Measurements from ENCODE around the gene TECTA. TPM values are rescaled to one million over a fixed set of nuclear protein-coding genes. Genes with fewer than 3 reads are reported as not detected.
"Not testable (repeated sequence)": the region's sequence is repeated elsewhere in the genome, so short reads cannot be mapped to it uniquely, and the experiment has no call there.

Gene TECTA
- total RNA-seq, 2 experiments from 2014 or later: 0.23 to 0.30 TPM

DNA sequence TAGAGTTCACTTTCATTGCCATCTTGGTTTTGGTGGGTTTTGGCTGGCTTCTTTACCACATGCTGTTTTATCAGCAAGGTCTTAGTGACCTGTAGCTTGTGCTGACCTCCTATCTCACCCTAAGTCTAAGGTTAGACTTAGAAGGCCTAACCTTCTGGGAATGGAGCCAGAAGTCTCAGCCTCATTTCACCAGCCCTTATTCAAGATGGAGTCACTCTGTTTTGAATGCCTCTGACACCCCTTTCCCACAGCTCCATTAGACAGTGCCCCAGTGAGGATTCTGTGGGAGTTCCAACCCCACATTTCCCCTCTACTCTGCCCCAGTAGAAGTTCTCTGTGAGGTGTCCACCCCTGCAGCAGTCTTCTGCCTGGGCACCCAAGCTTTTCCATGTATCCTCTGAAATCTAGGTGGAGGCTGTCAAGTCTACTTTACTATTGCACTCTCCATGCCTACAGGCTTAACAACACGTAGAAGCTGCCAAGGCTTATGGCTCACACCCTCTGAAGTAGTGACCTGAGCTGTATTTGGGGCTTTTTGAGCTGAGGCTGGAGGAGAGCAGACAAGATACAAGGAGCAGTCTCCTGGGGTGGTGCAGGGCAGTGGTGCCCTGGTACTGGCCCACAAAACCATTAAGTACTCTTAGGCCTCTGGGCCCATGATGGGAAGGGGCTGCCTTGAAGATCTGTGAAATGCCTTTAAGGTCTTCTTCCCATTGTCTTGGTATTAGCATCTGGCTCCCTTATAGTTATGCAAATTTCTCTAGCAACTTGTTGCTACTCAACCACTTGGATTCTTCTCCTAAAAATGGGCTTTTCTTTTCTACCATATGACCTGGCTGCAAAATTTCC is 125.6 kb downstream of the TECTA start:
- Mint-ChIP-seq H3K9me3 (no peaks in the 10 kb centered on the region), H3K27me3 (peaks cover 29% of the 10 kb centered on the region), H3K27ac (no peak overlapping the region), H3K4me3 (no peak overlapping the region), H3K4me1 (no peaks in the 10 kb centered on the region), H3K36me3 (no peaks in the 10 kb centered on the region)
- POLR2A ChIA-PET: no interaction called here
- ATAC-seq (ENCODE audit: low read depth) (no peak), DNase-seq (no peak)

- ATAC-seq (ENCODE audit: low read depth) (no peak), DNase-seq (no peak)
- H3K4me1 Mint-ChIP-seq: no peaks in the 10 kb centered on the region
- peaks cover 43% of the 10 kb centered on the region for H3K27me3 Mint-ChIP-seq
- H3K4me3 Mint-ChIP-seq: no peak overlapping the region
- POLR2A ChIA-PET: no interaction called here
- H3K36me3 Mint-ChIP-seq: no peaks in the 10 kb centered on the region
- no peak overlapping the region for H3K27ac Mint-ChIP-seq
- H3K9me3 Mint-ChIP-seq: no peaks in the 10 kb centered on the region
Measured at GRCh38 chr11:121228851-121229250, 127.8 kb downstream of the TECTA start.

- POLR2A ChIA-PET: no interaction called here
- H3K36me3 Mint-ChIP-seq: no peaks in the 10 kb centered on the region
- no peaks in the 10 kb centered on the region for H3K4me1 Mint-ChIP-seq
Measured at GRCh38 chr11:121229495-121230215, 128.6 kb downstream of the TECTA start.

GRCh38 chr11:121231576-121232278 is 130.7 kb downstream of the TECTA start:
- Mint-ChIP-seq H3K4me3 (no peak overlapping the region), H3K27me3 (peaks cover 49% of the 10 kb centered on the region), H3K27ac (no peak overlapping the region), H3K4me1 (peaks cover 12% of the 10 kb centered on the region), H3K36me3 (no peaks in the 10 kb centered on the region), H3K9me3 (no peaks in the 10 kb centered on the region)
- DNase-seq (no peak), ATAC-seq (ENCODE audit: low read depth) (no peak)
- POLR2A ChIA-PET: no interaction called here

More at GRCh38 chr11:121229495-121230215, 128.6 kb downstream of the TECTA start:
- H3K4me3 Mint-ChIP-seq: no peak overlapping the region
- peaks cover 49% of the 10 kb centered on the region for H3K27me3 Mint-ChIP-seq
- H3K9me3 Mint-ChIP-seq: no peaks in the 10 kb centered on the region
- DNase-seq: no peak
- ATAC-seq (ENCODE audit: low read depth): no peak
- H3K27ac Mint-ChIP-seq: no peak overlapping the region

GRCh38 chr11:121235057-121235456 is 134.0 kb downstream of the TECTA start:
- H3K4me3 Mint-ChIP-seq: no peak overlapping the region
- no peaks in the 10 kb centered on the region for H3K36me3 Mint-ChIP-seq
- H3K9me3 Mint-ChIP-seq: no peaks in the 10 kb centered on the region
- no peak for DNase-seq
- POLR2A ChIA-PET: interaction anchor here (0.6 kb wide), 1 partner anchor 92 kb away, joined by 3 read pairs; no protein-coding TSS in a partner anchor
- peaks cover 24% of the 10 kb centered on the region for H3K4me1 Mint-ChIP-seq
- H3K27ac Mint-ChIP-seq: no peak overlapping the region
- H3K27me3 Mint-ChIP-seq: peaks cover 36% of the 10 kb centered on the region
- ATAC-seq (ENCODE audit: low read depth): no peak

- Mint-ChIP-seq H3K27ac (no peak overlapping the region), H3K4me1 (peaks cover 24% of the 10 kb centered on the region), H3K9me3 (no peaks in the 10 kb centered on the region), H3K36me3 (no peaks in the 10 kb centered on the region), H3K27me3 (peaks cover 30% of the 10 kb centered on the region), H3K4me3 (peak overlapping the region; percentile 24)
- POLR2A ChIA-PET: no interaction called here
- DNase-seq (no peak), ATAC-seq (ENCODE audit: low read depth) (no peak)
Measured at GRCh38 chr11:121236115-121237001, 135.3 kb downstream of the TECTA start.

DNA sequence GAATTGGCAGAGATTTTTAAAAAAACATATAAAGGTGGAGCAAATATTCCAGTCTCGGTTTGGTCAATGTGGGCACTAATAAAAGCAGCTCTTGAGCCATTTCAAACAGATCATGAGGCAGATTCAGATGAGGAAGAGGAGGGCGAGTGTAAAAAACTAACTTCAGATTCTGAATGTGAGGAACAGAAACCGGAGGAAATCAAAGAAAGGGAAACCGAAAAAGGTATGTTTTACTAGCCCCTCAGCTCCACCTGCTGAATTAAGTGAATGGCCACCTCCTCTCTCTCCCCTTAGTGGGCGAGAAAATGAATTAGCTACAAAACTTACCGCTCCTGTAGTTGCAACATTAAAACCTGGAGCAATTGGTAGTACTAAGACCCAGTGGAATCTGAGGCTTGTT is 136.2 kb downstream of the TECTA start:
- ATAC-seq (ENCODE audit: low read depth); H3K9me3 Mint-ChIP-seq; DNase-seq; H3K36me3 Mint-ChIP-seq; POLR2A ChIA-PET; H3K27ac Mint-ChIP-seq: not testable (repeated sequence)
- Mint-ChIP-seq H3K4me3 (peak overlapping the region; percentile 5), H3K4me1 (peaks cover 24% of the 10 kb centered on the region), H3K27me3 (peaks cover 24% of the 10 kb centered on the region)

DNA sequence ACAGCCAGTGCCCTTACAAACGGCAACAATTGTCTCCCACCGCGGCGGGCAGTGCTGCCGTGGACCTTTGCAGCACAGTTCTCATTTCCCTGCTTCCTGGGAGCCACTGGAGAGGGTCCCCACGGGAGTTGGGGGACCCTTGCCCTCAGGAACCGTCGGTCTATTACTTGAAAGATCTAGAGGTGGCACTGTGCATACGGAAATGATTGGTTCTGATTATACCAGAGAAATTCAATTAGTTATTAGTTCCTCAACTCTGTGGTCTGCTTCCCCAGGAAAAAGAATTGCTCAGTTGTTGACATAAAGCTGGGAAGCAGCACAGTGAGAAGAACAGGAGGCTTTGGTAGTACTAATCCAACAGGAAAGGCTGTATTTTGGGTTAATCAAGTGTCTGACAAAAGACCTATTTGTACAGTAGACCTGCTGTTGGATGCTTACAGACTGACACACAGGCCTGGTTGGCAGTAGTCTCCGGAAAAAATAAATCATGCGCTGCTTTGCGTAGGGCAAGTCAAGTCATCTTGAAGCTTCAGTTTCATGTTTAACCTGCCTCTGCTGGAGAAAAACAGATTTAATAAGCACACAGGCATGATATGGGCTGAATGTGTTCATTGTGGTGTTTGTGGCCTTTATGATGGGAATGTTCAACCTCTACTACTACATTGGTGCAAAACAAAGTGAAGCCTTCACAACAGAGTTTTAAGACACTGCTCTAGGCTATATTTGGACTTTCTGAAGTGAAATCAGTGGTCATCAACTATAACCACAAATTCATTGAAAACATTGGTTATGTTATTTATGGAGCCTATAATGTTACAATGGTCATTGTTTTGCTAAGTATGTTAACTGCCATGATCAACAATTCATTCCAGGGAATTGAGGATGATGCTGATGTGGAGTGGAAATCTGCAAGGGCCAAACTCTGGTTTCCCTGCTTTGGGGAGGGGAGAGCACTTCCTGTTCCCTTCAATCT is 136.9 kb downstream of the TECTA start:
- DNase-seq: no peak
- no peak overlapping the region for H3K27ac Mint-ChIP-seq
- H3K36me3 Mint-ChIP-seq: no peaks in the 10 kb centered on the region
- ATAC-seq (ENCODE audit: low read depth): no peak
- peaks cover 24% of the 10 kb centered on the region for H3K4me1 Mint-ChIP-seq
- POLR2A ChIA-PET: no interaction called here
- H3K27me3 Mint-ChIP-seq: peaks cover 25% of the 10 kb centered on the region
- H3K9me3 Mint-ChIP-seq: no peaks in the 10 kb centered on the region
- H3K4me3 Mint-ChIP-seq: no peak overlapping the region

DNA sequence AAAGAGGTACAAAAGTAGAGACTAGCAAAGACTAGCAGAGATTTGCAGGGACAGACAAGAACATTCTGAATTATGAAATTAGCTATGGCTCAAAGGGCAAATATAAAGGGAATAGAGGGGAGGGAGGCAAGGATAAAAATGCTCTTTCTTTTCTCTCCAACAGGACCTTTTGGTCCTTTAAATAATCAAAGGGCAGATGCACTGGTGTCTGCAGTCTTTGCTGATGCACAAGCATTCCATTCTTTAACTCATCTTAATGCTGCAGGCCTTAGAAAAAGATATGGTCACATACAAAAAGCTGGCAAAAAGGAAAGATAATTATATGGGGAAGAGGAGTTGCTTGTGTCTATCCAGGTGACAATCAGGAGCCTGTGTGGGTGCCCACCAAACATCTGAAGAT is 137.9 kb downstream of the TECTA start:
- no peak overlapping the region for H3K4me3 Mint-ChIP-seq
- H3K9me3 Mint-ChIP-seq: no peaks in the 10 kb centered on the region
- DNase-seq (no peak), ATAC-seq (ENCODE audit: low read depth) (no peak)
- H3K27ac Mint-ChIP-seq: no peak overlapping the region
- peaks cover 24% of the 10 kb centered on the region for H3K27me3 Mint-ChIP-seq
- POLR2A ChIA-PET: no interaction called here
- H3K4me1 Mint-ChIP-seq: peaks cover 24% of the 10 kb centered on the region
- H3K36me3 Mint-ChIP-seq: no peaks in the 10 kb centered on the region

- H3K4me3 Mint-ChIP-seq; DNase-seq; ATAC-seq (ENCODE audit: low read depth); H3K9me3 Mint-ChIP-seq; POLR2A ChIA-PET; H3K36me3 Mint-ChIP-seq; H3K27ac Mint-ChIP-seq: not testable (repeated sequence)
- peaks cover 24% of the 10 kb centered on the region for H3K4me1 Mint-ChIP-seq
- H3K27me3 Mint-ChIP-seq: peaks cover 16% of the 10 kb centered on the region
Measured at GRCh38 chr11:121240001-121240400, 139.0 kb downstream of the TECTA start.

DNA sequence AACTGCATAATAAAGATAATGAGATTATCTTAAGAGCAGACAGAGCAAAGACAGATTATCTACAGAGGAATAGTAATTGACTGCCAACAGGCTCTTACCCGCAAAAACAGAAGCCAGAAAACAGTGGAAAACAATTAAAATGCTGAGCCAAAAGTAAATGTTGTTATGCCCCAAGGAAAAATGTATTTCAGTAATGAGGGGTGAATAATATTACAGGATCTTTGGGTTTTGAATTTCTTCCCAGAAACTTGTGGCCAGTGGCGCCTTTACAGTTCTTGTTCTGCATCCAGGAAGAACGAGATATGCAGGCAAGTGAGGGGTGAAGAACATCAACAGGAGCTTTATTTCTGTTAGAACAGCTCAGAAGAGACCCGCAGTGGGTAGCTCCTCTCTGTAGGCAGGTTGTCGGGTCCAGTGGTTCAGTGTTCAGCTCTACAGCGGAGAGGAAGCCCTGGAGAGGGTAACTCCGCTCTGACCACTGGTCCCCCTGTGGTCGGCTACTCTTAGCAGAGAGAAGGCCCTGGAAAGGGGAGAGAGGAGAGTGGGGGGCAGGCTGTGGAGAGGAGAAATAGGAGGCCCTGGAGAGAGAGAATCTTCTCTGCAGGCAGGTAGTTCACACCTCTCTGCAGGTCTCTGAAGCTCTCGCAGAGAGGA is 139.7 kb downstream of the TECTA start:
- peaks cover 15% of the 10 kb centered on the region for H3K27me3 Mint-ChIP-seq
- H3K9me3 Mint-ChIP-seq: no peaks in the 10 kb centered on the region
- ATAC-seq (ENCODE audit: low read depth) (no peak), DNase-seq (no peak)
- POLR2A ChIA-PET: no interaction called here
- H3K4me3 Mint-ChIP-seq: no peak overlapping the region
- no peaks in the 10 kb centered on the region for H3K36me3 Mint-ChIP-seq
- peaks cover 21% of the 10 kb centered on the region for H3K4me1 Mint-ChIP-seq
- no peak overlapping the region for H3K27ac Mint-ChIP-seq
